HG02678 (cell line): ENCODE results near the gene MOGAT1.
"Not testable (repeated sequence)": the region's sequence is repeated elsewhere in the genome, so short reads cannot be mapped to it uniquely, and the experiment has no call there.

Experiments used
- ATAC-seq: cut with Tn5 transposase; IDR thresholded peaks from one replicate; pipeline ENCODE4 v1.9.1; 2021; ENCODE audit warnings: mild to moderate bottlenecking, moderate library complexity; ENCODE audit not compliant: unreplicated experiment

Gene MOGAT1

GRCh38 chr2:222709191-222709891 is 37.9 kb downstream of the MOGAT1 start:
- ATAC-seq = no peak

- ATAC-seq = no peak
These were observed 39.3 kb downstream of the MOGAT1 start for GRCh38 chr2:222710736-222711135.

- ATAC-seq = peak; percentile 43
These were observed 40.0 kb downstream of the MOGAT1 start for GRCh38 chr2:222711315-222711940.

- ATAC-seq = no peak
These were observed 41.5 kb downstream of the MOGAT1 start for GRCh38 chr2:222713002-222713401.

- no peak for ATAC-seq
These were observed 43.1 kb downstream of the MOGAT1 start for GRCh38 chr2:222714361-222715241.

GRCh38 chr2:222715742-222716141 is 44.3 kb downstream of the MOGAT1 start:
- ATAC-seq = peak; percentile 61

- not testable (repeated sequence) for ATAC-seq
These were observed 48.3 kb downstream of the MOGAT1 start for GRCh38 chr2:222719787-222720186.

- not testable (repeated sequence) for ATAC-seq
These were observed 50.1 kb downstream of the MOGAT1 start for GRCh38 chr2:222721597-222721996.

GRCh38 chr2:222722327-222722946 is 51.0 kb downstream of the MOGAT1 start:
- peak; percentile 98 for ATAC-seq

- ATAC-seq = no peak
These were observed 52.8 kb downstream of the MOGAT1 start for GRCh38 chr2:222724208-222724607.

- no peak for ATAC-seq
These were observed 57.2 kb downstream of the MOGAT1 start for GRCh38 chr2:222728621-222729020.

- peak; percentile 66 for ATAC-seq
These were observed 59.0 kb downstream of the MOGAT1 start for GRCh38 chr2:222730366-222730999.

- no peak for ATAC-seq
These were observed 59.8 kb downstream of the MOGAT1 start for GRCh38 chr2:222731201-222731621.

- no peak for ATAC-seq
These were observed 61.2 kb downstream of the MOGAT1 start for GRCh38 chr2:222732489-222733178.

GRCh38 chr2:222733470-222733845 is 62.0 kb downstream of the MOGAT1 start:
- ATAC-seq = no peak

GRCh38 chr2:222733846-222734702 is 62.6 kb downstream of the MOGAT1 start:
- no peak for ATAC-seq

- peak; percentile 77 for ATAC-seq
These were observed 63.2 kb downstream of the MOGAT1 start for GRCh38 chr2:222734703-222735014.

GRCh38 chr2:222736301-222736700 is 64.8 kb downstream of the MOGAT1 start:
- no peak for ATAC-seq

GRCh38 chr2:222736924-222737323 is 65.5 kb downstream of the MOGAT1 start:
- no peak for ATAC-seq
